Measurements from ENCODE around the gene PJVK.

The PJVK gene

DNA sequence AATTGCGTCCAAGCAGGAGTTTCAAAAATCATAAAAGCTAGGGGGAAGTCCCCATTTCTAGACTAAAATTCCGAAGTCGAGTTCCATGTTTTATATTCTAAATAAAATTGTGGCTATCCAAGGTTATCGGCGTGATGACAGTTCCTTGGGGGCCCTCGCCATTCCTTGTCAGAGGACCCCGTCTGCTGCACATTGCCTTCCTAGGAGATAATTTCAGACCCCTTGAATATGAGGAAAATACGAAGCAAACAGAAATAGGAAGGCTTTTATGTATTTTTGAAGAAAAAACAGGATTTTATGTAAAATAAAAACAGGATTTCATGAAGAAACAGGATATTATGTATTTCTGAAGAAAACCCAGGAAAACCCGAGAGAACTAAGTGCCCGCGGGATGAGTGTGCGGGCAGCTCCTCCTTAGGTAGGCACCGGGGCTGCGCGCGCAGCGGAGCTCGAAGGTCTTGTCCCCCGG is 28.6 kb downstream of the PJVK start:
- TF ChIP-seq CTCF (IDR thresholded peaks at IDR 0.05; ENCODE audit: insufficient read depth, low read depth, low read length, missing control alignments): no peak
- no peak for DNase-seq (ENCODE audit: low read depth)
- H3K4me3 ChIP-seq (ENCODE audit: low read length): peak overlapping the region; percentile 74

DNA sequence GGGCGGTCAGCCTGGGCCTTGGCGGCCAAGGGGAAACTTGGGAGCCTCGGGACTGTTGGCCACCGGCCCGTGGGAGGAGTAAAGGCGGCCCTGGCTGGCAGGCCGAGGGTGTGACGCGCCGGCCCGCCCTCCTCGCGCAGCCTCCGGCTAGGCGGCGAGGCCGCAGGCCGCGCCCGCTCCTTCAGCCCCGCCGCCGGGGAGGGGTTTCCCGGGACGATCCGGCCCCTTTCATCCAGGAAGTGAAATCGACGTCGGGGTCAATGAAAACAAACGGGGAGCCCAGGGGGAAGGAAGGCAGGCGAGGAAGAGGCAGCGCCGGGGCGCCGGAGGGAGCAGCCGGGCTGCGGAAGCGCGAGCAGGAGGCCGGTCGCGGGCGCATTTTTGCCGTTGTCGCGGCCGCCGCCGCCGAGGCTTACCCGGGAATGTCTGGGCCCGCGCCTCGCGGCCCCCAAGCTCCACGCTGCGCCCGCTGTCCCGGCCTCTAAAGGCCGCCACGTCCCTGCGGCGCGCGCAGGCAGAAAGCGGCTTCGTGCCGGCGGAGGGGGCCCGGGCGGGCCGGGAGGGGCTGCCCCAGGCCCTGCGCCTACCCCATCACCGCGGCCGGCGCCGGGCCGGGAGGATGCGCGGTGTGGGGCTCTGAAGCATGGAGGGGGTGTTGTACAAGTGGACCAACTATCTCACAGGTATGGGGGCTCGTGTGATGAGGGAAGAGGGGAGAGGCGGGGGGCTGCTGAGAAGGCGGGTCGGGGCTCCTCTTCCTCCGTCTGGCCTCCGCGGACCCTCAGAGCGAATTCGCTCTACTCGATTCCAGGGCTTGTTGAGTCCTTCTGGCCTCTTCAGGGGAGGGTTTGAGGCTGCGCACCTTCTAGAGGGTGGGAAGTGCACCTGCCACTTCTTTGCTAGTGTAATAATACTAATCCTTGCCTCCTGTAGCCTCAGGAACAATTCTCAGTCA is 29.3 kb downstream of the PJVK start, which contains the start of gene PLEKHA3:
Gene PLEKHA3, plus strand, starts transcription at position 231 of the 955 bp plus-strand sequence. Its CDS starts 413 bp downstream, at position 644.
- peak within 1 kb of the TSS; percentile 98 for H3K4me3 ChIP-seq (ENCODE audit: low read length)
- peak; percentile 91 for DNase-seq (ENCODE audit: low read depth)
- no peak for TF ChIP-seq CTCF (IDR thresholded peaks at IDR 0.05; ENCODE audit: insufficient read depth, low read depth, low read length, missing control alignments)

DNA sequence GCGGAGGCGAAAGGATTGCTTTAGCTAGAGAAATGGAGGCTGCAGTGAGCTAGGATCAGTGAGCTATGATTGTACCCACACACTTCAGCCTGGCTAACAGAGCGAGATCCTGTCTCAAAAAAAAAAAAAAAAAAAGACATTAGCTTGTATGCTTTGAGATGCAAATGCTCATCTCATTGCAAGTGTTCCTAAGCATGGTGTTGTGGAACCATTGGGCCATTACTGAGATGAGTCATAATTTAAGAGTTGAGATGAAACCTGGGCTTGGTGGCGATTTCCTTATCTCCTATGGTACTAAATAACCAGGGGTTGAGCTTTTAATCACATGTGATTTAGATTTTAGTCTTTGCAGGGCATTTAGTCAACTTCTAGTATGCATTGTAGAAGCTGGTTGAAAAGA is 31.3 kb downstream of the PJVK start:
- TF ChIP-seq CTCF (IDR thresholded peaks at IDR 0.05; ENCODE audit: insufficient read depth, low read depth, low read length, missing control alignments): no peak
- DNase-seq (ENCODE audit: low read depth): peak; percentile 8
- no peak overlapping the region for H3K4me3 ChIP-seq (ENCODE audit: low read length)

GRCh38 chr2:178484245-178485041 is 33.3 kb downstream of the PJVK start:
- no peak for TF ChIP-seq CTCF (IDR thresholded peaks at IDR 0.05; ENCODE audit: insufficient read depth, low read depth, low read length, missing control alignments)
- peak; percentile 37 for DNase-seq (ENCODE audit: low read depth)
- no peak overlapping the region for H3K4me3 ChIP-seq (ENCODE audit: low read length)

- DNase-seq (ENCODE audit: low read depth): no peak
- H3K4me3 ChIP-seq (ENCODE audit: low read length): no peak overlapping the region
- no peak for TF ChIP-seq CTCF (IDR thresholded peaks at IDR 0.05; ENCODE audit: insufficient read depth, low read depth, low read length, missing control alignments)
Measured at GRCh38 chr2:178485356-178485755, 34.2 kb downstream of the PJVK start.

DNA sequence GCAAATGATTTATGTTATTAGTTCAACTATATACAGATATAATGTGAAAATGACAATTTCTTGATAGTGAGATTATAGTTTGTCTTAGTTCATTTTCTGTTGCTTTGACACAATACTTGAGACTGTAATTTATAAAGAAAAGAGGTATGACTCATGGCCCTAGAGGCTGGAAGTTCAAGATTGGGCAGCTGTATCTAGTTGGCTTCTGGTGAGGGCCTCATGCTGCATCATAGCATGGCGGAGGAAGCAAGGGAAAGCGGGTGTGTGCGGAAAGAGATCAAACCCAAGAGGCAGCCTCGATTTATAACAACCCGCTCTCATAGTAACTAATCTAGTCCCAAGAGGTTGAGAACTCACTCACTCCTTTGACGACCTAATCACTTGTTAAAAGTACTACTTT is 40.4 kb downstream of the PJVK start:
- DNase-seq (ENCODE audit: low read depth): peak; percentile 39
- TF ChIP-seq CTCF (IDR thresholded peaks at IDR 0.05; ENCODE audit: insufficient read depth, low read depth, low read length, missing control alignments): no peak
- H3K4me3 ChIP-seq (ENCODE audit: low read length): no peak overlapping the region
